OCI-LY7 (cell line): ENCODE data around the gene SURF1.

Experiments
- EZH2phosphoT487 ChIP-seq: fragments of 200-600 bp; sonication (generic); IDR thresholded peaks from 2 replicates; pipeline ENCODE4 v1.6.1; 2018; ENCODE audit warnings: low read depth, borderline replicate concordance, mild to moderate bottlenecking, mixed run types, antibody characterized with exemption, low read length, moderate library complexity, mixed read lengths
- TF ChIP-seq, protein P1 (sequence below): fragments of 200-600 bp; sonication (generic); conservative IDR thresholded peaks from 2 replicates; pipeline ENCODE4 v1.5.1; 2014; ENCODE audit warnings: mild to moderate bottlenecking, antibody characterized with exemption, low read length, moderate library complexity, mixed read lengths

DNA sequence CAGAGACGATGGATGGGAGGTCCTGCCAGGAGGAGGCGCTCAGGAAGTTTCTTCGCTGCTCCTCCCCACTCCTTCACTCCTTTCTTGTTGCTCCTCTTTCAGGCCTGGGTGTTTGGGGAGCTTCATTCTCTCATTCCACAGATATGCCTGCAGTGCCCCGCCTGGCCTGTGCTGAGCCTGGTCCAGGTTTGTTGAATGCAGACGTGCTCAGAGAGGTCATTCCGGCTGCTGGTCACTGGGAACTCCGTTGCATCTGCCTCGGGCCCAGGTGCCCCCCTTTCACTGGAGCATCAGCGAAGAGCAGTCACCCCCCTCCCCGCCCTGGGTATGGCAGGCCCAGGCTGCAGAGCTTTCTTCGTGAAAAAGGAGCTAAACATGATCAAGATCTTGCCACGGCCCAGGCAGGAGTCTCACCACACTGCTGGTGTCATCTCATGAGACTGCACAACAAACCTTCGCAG is 35.8 kb downstream of the SURF1 start:
- TF ChIP-seq, protein P1, sequence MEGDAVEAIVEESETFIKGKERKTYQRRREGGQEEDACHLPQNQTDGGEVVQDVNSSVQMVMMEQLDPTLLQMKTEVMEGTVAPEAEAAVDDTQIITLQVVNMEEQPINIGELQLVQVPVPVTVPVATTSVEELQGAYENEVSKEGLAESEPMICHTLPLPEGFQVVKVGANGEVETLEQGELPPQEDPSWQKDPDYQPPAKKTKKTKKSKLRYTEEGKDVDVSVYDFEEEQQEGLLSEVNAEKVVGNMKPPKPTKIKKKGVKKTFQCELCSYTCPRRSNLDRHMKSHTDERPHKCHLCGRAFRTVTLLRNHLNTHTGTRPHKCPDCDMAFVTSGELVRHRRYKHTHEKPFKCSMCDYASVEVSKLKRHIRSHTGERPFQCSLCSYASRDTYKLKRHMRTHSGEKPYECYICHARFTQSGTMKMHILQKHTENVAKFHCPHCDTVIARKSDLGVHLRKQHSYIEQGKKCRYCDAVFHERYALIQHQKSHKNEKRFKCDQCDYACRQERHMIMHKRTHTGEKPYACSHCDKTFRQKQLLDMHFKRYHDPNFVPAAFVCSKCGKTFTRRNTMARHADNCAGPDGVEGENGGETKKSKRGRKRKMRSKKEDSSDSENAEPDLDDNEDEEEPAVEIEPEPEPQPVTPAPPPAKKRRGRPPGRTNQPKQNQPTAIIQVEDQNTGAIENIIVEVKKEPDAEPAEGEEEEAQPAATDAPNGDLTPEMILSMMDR: no peak
- no peak for TF ChIP-seq EZH2phosphoT487
